Medulla oblongata (tissue), 1 donor: ENCODE data around the gene RNF121.
A peak's percentile ranks its signal among the peaks of the same experiment; 100 is the strongest.
"Not testable (repeated sequence)": the region's sequence is repeated elsewhere in the genome, so short reads cannot be mapped to it uniquely, and the experiment has no call there.

Experiments used
- DNase-seq: peaks from one replicate; pipeline ENCODE4 v3.0.0-alpha.2; 2015; ENCODE audit errors: extremely low spot score

RNF121 gene

DNA sequence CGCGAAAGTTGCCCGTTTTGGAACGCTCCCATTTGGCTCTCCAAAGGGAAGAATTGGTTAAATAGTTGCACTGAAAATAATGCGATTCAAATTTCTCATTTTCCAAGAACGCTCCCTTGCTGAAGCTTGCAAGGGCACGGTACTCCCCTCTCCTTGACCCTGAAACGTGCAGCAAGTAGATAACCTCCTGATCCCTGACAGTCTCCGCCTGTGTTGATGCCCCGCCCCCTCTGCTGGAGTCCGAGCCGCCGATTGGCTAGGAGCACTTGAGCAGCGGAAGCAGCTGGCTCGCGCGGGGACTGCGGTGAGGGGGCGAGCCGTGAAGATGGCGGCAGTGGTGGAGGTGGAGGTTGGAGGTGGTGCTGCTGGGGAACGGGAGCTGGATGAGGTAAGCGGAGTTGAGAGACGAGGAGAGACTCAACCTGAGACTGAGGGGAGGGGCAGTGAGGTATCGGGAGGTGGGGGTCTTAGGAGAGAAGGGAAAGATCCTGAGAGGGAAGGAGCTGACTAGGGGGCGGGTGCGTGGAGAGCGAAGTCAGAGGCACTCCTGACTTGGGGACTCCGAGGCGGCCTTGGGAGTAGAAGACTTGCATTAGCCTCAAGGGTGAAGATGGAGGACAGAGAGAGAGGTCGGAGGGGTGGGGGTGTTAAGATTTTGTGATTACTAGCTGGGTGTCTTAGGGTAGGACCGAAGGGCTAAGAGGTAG lies at the start of gene RNF121:
Gene RNF121, plus strand, starts transcription at position 310 of the 707 bp plus-strand sequence. Its CDS starts 16 bp downstream, at position 326.
- peak; percentile 98 for DNase-seq

DNA sequence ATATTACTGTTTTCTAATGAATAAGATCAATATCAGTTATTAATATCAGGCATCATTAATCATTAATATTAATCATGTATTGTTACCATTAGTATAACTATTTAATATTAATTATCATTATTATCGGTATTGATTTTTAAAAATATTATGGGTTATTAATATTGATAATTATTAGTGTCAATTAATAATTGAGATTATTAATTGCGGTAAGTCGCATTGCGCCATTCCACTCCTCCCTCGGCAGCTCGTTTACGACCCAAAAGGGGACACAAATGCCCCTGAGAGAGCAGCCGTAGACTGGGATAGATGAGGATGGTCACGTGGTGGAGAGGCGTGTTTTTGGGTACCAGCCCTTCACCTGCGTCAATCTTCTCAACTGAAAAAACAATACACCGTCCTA lies 43.0 kb upstream of the RNF121 start:
- not testable (repeated sequence) for DNase-seq

DNA sequence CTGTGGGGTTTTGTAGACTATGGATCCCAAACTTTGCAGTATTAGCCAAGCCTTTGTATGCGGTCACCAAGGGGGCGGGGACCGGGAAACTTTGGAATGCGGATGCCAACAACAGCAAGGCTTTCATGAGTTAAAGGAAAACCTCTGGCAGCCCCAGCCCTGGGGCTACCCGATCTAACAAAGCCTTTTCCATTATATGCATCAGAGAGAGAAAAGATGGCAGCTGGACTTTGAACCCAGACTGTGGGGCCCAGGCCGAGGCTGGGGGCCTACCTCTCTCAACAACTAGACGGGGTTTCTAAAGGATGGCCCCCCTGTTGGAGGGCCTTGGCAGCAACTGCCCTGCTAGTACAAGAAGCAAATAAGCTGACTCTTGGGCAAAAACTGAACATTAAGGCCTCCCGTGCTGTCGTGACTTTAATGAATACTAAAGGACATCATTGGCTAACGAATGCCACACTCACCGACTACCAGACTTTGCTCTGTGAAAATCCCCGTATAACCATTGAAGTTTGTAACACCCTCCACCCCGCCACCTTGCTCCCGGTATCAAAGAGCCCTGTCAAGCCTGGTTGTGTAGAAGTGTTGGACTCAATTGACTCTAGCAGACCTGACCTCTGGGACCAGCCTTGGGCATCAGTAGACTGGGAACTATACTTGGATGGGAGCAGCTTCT lies 40.4 kb upstream of the RNF121 start:
- DNase-seq = not testable (repeated sequence)

DNA sequence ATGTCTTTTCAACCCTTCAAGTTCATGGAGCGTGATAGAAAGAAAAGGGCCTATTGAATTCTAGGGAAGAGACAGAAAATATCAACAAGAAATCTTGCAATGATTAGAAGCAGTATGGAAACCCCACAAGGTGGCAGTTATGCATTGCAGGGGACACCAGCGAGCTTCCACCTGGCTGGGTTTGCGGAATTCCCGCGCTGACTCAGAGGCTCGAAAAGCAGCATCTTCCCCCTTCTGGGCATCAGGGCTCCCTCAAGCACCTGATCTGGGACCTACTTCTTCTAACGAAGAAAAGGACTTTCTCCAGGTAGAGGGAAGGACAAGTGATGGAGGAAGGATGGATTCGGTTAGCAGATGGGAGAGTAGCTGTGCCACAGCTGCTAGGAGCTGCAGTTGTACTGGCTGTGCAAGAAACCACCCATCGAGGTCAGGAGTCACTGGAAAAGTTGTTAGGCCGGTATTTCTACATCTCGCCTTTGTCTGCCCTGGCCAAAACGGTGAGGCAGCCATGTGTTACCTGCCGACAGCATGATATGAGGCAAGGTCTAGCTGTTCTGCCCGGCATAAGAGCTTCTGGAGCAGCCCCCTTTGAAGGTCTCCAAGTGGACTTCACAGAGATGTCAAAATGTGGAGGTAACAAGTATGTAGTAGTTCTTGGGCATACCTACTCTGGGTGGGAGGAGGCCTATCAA lies 39.5 kb upstream of the RNF121 start:
- not testable (repeated sequence) for DNase-seq

DNA sequence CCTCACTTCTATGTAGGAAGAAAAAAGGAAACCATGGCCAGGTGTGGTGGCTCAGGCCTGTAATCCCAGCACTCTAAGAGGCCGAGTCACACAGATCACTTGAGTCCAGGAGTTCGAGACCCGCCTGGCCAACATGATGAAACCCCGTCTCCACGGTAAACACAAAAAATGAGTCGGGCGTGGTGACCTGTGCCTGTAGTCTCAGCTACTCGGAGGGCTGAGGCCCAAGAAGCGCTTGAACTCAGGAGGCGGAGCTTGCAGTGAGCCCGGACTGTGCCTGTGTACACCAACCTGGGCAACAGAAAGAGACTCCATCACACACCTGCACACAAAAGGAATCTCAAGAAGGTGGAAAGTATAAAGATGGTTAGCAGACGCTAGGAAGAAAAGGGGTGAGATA lies 32.9 kb upstream of the RNF121 start:
- no peak for DNase-seq

DNA sequence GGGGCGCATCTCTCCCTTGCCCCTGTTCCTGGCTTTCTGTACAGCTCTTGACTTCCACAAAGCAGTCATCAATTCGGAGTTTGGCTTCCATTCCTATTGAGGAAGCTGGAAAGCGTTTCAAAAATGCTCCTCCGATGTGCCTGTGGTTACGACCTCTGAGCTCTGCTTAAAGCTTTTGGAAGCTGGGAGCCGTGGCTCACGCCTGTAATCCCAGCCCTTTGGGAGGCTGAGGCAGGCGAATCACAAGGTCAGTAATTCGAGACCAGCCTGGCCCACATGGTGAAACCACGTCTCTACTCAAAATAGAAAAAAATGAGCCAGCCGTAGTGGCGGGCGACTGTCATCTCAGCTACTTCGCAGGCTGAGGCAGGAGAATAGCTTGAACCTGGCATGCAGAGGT lies 27.7 kb upstream of the RNF121 start:
- not testable (repeated sequence) for DNase-seq

DNA sequence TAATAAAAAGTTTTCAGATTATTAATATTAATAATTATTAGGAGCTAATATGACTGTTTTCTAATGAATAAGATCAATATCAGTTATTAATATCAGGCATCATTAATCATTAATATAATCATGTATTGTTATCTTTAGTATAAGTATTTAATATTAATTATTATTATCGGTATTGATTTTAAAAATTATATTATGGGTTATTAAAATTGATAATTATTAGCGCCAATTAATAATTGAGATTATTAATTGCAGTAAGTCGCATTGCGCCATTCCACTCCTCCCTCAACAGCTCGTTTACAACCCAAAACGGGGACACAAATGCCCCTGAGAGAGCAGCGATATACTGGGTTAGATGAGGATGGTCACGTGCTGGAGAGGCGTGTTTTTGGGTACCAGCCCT lies 20.6 kb upstream of the RNF121 start:
- no peak for DNase-seq

DNA sequence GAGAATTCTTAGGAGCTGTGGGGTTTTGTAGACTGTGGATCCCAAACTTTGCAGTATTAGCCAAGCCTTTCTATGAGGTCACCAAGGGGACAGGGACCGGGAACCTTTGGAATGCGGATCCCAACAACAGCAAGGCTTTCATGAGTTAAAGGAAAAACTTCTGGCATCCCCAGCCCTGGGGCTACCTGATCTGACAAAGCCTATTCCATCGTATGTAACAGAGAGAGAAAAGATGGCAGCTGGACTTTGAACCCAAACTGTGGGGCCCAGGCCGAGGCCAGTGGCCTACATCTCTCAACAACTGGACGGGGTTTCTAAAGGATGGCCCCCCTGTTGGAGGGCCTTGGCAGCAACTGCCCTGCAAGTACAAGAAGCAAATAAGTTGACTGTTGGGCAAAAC lies 18.1 kb upstream of the RNF121 start:
- not testable (repeated sequence) for DNase-seq

DNA sequence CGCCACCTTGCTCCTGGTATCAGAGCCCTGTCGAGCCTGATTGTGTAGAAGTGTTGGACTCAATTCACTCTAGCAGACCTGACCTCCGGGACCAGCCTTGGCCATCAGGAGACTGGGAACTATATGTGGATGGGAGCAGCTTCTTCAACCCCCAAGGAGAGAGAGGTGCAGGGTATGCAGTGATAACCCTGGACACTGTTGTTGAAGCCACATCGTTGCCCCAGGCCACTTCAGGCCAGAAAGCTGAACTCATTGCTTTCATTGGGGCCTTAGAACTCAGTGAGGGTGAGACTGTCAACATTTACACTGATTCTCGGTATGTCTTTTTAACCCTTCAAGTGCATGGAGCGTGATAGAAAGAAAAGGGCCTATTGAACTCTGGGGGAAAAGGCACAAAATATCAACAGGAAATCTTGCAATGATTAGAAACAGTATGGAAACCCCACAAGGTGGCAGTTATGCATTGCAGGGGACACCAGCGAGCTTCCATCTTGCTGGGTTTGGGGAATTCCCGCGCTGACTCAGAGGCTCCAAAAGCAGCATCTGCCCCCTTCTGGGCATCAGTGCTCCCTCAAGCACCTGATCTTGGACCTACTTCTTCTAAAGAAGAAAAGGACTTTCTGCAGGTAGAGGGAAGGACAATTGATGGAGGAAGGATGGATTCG lies 17.4 kb upstream of the RNF121 start:
- not testable (repeated sequence) for DNase-seq

DNA sequence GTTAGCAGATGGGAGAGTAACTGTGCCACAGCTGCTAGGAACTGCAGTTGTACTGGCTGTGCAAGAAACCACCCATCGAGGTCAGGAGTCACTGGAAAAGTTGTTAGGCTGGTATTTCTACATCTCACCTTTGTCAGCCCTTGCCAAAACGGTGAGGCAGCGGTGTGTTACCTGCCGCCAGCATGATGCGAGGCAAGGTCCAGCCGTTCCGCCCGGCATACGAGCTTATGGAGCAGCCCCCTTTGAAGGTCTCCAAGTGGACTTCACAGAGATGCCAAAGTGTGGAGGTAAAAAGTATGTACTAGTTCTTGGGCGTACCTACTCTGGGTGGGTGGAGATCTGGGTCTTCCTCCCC lies 16.9 kb upstream of the RNF121 start:
- not testable (repeated sequence) for DNase-seq

DNA sequence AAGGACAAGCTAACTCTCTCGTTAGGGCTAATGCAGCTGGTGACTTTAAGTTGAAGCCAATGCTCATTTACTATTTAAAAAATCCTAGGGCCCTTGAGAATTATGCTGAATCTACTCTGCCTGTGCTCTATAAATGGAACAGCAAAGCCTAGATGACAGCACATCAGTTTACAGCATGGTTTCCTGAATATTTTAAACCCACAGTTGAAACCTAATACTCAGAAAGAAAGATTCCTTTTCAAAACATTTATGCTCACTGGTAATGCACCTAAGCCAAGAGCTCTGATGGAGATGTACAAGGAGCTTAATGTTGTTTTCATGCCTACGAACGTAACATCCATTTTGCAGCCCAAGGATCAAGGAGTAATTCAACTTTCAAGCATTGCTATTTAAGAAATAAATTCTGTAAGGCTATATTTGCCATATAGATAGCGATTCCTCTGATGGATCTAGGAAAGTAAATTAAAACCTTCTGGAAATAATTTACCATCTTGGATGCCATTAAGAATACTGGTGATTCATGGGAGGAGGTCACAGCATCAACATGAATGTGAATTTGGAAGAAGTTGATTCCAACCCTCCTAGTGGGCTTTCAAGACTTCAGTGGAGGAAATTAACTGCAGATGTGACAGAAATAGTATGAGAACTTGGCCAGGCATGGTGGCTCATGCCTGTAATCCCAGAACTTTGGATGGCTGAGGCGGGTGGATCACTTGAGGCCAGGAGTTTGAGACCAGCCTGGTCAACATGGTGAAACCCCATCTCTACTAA lies 14.9 kb upstream of the RNF121 start:
- no peak for DNase-seq

DNA sequence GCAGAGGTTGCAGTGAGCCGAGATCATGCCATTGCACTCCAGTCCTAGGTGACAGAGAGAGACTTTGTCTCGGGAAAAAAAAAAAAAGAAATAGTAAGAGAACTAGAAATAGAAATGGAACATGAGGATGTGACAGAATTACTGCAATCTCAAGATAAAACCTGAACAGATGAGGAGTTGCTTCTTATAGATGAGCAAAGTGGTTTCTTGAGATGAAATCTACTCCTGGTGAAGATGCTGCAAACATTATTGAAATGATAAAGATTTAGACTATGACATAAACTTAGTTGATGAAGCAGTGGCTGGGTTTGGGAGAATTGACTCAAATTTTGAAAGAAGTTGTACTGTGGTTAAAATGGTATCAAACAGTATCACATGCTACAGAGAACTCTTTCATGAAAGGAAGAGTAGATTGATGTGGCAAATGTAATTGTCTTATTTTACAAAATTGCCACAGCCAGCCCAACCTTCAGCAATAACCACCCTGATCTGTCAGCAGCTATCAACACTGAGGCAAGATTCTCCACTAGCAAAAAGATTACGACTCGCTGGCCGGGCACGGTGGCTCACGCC lies 14.1 kb upstream of the RNF121 start:
- no peak for DNase-seq

DNA sequence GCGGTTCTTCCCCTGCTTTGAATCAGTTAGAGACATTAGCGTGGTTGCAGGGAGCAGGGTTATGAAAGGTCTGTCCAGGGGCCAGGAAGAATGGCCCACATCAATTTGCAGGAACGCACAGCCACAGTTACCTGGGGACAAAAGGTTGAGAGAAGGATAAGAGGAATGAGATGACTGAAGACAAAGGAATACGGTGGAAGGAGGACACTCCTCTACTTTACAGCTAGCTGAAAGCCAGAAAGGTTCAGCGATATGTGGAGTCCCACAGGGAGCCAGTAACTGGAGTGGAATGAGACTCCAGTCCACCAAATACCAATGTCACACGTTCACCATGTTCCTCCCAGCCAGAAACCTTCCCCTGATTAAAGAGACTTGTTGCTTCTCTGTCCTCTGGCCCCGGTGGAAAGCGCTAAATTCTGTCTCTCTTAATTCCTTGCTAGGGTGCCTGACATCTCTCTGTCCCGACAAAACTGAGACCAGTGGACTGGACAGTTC lies 11.2 kb upstream of the RNF121 start:
- DNase-seq = no peak

DNA sequence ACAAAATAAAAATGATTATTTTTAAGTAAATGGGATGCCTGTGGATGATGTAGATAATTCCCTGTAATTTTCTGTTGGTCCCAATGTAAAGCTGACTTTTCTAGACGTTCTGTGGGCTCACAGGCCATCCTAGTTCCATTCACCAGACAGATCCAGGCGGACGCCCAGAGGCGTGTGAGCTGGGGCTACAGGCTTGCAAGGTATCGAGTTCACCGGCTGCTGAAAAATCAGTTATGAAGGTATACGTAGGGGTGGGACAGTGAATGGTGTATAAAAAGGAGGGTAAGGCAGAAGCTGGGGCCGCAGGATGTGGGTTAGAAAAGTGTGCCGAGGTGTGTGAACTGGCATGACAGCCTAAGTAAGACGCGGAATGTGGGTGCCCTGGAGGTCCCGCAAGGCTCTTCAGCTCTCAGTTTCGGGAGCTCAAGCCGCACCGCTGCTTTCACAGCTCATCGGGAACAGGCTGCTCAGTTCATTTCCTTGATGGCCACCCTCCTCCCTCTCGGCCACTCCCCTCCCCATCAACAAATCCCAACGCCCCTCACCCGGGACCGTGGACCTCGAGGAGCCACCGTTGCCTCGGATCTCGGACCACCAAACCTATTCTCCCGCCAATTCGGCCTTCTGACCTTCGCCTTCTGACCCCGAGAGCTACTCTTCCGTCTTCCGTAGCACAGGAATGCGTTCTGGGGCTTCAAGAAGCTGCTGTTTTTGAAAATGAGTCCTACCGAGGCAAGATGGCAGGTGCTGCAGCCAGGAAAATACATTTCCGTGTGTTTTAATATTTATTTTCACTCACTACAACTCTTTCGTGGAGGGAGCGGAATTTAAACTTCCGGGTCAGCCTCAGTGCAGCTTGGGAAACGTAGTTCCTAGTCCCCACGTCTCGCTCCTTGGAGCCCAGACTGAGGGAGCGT lies 768 bp upstream of the RNF121 start, which contains the start of gene XNDC1N:
Gene XNDC1N, minus strand, starts transcription at position 775 of the 917 bp plus-strand sequence. CDS start 5,241 bp downstream, outside the sequence.
- peak; percentile 95 for DNase-seq

DNA sequence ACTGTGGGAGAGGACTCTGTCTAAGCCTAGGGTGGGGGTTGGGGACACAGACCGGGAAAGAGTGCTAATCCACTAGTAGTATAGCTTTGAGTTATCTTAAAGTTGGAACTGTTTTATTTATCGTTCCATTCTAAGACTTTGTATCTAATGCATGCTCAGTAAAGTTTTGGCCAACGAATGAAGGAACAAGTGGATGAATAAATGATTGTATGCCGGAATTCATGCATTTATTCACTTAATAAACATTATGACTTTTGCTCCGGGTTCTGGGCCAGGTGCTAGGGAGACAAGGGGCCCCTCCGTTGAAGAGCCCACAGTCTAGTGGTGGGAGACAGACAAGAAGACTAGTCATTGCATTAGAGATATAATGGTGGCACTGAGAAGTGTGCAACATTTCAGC lies 645 bp downstream of the RNF121 start:
- no peak for DNase-seq

DNA sequence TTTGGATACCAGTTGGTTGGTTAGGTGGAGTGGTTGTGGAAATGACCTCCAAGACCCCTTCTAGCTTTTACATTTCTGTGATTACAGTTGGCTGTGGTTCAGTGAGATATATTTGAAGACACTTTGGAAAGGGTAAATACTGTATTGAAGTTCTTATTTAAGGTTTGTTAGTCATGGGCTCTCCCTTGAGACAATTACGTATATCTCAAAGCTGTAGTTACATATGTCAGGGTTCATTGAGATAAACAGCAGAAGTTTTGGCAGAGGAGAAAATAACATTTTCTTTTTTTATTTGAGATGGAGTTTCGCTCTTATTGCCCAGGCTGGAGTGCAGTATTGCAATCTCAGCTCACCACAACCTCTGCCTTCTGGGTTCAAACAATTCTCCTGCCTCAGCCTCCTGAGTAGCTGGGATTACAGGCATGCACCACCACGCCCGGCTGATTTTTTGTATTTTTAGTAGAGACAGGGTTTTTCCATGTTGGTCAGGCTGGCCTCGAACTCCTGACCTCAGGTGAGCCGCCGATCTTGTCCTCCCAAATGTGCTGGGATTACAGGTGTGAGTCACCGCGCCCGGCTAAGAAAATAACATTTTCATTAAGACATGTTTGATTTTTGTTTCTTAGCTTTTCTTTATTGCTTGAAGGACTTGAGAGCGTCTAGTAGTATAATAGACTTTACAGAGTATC lies 1.9 kb downstream of the RNF121 start:
- DNase-seq = no peak

DNA sequence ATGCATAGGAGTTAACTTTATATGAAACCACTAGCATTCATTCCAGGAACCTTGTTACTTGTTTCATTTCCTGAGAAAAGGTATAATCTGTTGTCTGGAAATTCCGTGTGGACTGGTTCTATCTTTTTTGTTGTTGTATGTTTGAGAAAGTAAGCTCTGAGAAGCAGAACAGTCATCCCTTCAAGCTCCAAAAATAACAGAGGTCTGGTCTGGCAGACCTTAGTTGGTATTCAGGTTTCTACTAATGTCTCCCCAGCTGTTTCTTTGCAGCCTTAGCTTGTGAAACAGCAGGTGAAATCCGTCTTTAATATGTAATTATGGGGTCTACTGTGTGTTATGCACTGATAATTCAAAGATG lies 2.4 kb downstream of the RNF121 start:
- DNase-seq = no peak

DNA sequence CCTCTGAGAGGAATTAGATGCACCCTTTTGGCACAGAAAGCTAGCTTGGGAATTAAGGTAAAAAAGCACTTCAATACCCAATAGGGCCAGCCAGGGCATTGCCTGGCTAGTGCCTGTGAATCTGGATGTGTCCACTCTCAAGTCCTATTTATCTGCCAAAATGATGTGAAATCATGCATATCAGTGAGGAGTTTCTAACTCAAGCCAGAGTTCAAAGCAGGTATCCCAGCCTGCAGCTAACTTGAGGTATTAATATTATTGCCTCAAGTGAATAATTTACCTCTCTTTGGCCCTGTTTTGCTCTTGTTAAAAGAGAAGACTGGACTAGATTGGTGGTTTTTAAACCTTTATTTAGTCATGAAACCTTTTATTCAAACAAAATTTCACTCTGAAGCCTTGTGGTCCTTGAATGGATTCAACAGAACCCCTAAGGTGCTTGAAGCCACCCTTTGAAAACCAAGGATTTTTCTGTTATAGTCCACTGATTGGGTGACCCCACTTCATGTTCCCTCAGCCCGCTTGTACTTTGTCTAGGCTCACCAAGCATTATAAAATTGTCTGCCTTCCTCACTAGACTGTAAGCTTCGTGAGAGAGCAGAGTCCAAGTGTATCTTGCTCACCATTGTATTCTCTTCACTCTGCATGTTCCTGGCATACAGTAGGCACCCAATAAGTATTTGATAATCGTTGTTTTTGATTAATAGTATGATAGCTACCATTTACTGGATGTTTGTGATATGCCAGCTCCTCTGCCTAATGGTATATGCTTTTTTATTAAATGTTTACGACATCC lies 4.5 kb downstream of the RNF121 start:
- DNase-seq = no peak
